WI38 (cell line): ENCODE results near the gene AKAP7.

Experiments used
- H3K4me3 ChIP-seq: 2 replicates; pipeline ENCODE4 v1.5.1; 2011; ENCODE audit warnings: low read depth, mild to moderate bottlenecking, control low read depth, low read length
- CTCF ChIP-seq: IDR thresholded peaks from 2 replicates; pipeline ENCODE4 v1.5.1; 2012; ENCODE audit warnings: low read depth, mild to moderate bottlenecking, control low read depth, low read length

Gene AKAP7

GRCh38 chr6:131212024-131212423 is 76.8 kb downstream of the AKAP7 start:
- no peak overlapping the region for H3K4me3 ChIP-seq

GRCh38 chr6:131212913-131213312 is 77.6 kb downstream of the AKAP7 start:
- TF ChIP-seq CTCF = no peak
- no peak overlapping the region for H3K4me3 ChIP-seq

More at GRCh38 chr6:131212024-131212423, 76.8 kb downstream of the AKAP7 start:
- no peak for TF ChIP-seq CTCF

GRCh38 chr6:131213501-131213990 is 78.3 kb downstream of the AKAP7 start:
- no peak overlapping the region for H3K4me3 ChIP-seq
- no peak for TF ChIP-seq CTCF

GRCh38 chr6:131215219-131215618 is 80.0 kb downstream of the AKAP7 start:
- TF ChIP-seq CTCF = no peak
- no peak overlapping the region for H3K4me3 ChIP-seq

- TF ChIP-seq CTCF = no peak
- H3K4me3 ChIP-seq = no peak overlapping the region
Measured at GRCh38 chr6:131216246-131216645, 81.0 kb downstream of the AKAP7 start.

GRCh38 chr6:131222773-131223172 is 87.5 kb downstream of the AKAP7 start:
- no peak overlapping the region for H3K4me3 ChIP-seq
- no peak for TF ChIP-seq CTCF

- H3K4me3 ChIP-seq = no peak overlapping the region
- no peak for TF ChIP-seq CTCF
Measured at GRCh38 chr6:131223416-131223815, 88.1 kb downstream of the AKAP7 start.
